ENCODE measurements around the gene CCDC8. TPM values are rescaled to one million over a fixed set of nuclear protein-coding genes. Genes with fewer than 3 reads are reported as not detected.

CCDC8 gene
- total RNA-seq, 1 experiment from 2014 or later = not detected

- Mint-ChIP-seq H3K4me1 (ENCODE audit: low read depth, unreplicated experiment) (no peaks in the 10 kb centered on the region), H3K36me3 (ENCODE audit: insufficient read depth, unreplicated experiment) (no peaks in the 10 kb centered on the region), H3K27me3 (ENCODE audit: unreplicated experiment) (peaks cover 73% of the 10 kb centered on the region), H3K27ac (ENCODE audit: unreplicated experiment) (no peak overlapping the region), H3K4me3 (ENCODE audit: low read depth, unreplicated experiment) (no peak overlapping the region), H3K9me3 (ENCODE audit: low read depth, unreplicated experiment) (peaks cover 5% of the 10 kb centered on the region)
- no peak for TF ChIP-seq CTCF (IDR thresholded peaks at IDR 0.05; ENCODE audit: unreplicated experiment)
- no TSS peak for BruUV-seq (replicated peaks)
- DNase-seq = no peak
- intact Hi-C loops (cut with micrococcal nuclease; ENCODE audit: unreplicated experiment) = no loop called here
- CTCF ChIA-PET = no interaction called here
Observed at GRCh38 chr19:46451352-46451751, 38.0 kb upstream of the CCDC8 start.

GRCh38 chr19:46450737-46451136 is 37.4 kb upstream of the CCDC8 start:
- CTCF ChIA-PET = no interaction called here
- H3K9me3 Mint-ChIP-seq (ENCODE audit: low read depth, unreplicated experiment) = peaks cover 5% of the 10 kb centered on the region
- no TSS peak for BruUV-seq (replicated peaks)

GRCh38 chr19:46449228-46449627 is 35.9 kb upstream of the CCDC8 start:
- peaks cover 62% of the 10 kb centered on the region for H3K27me3 Mint-ChIP-seq (ENCODE audit: unreplicated experiment)

More at GRCh38 chr19:46450737-46451136, 37.4 kb upstream of the CCDC8 start:
- no peak overlapping the region for H3K27ac Mint-ChIP-seq (ENCODE audit: unreplicated experiment)
- no peaks in the 10 kb centered on the region for H3K36me3 Mint-ChIP-seq (ENCODE audit: insufficient read depth, unreplicated experiment)
- intact Hi-C loops (cut with micrococcal nuclease; ENCODE audit: unreplicated experiment) = no loop called here
- DNase-seq = no peak
- no peak overlapping the region for H3K4me3 Mint-ChIP-seq (ENCODE audit: low read depth, unreplicated experiment)
- peaks cover 73% of the 10 kb centered on the region for H3K27me3 Mint-ChIP-seq (ENCODE audit: unreplicated experiment)
- TF ChIP-seq CTCF (IDR thresholded peaks at IDR 0.05; ENCODE audit: unreplicated experiment) = no peak
- H3K4me1 Mint-ChIP-seq (ENCODE audit: low read depth, unreplicated experiment) = no peaks in the 10 kb centered on the region

GRCh38 chr19:46448601-46449000 is 35.2 kb upstream of the CCDC8 start:
- Mint-ChIP-seq H3K9me3 (ENCODE audit: low read depth, unreplicated experiment) (peaks cover 5% of the 10 kb centered on the region), H3K27ac (ENCODE audit: unreplicated experiment) (no peak overlapping the region), H3K27me3 (ENCODE audit: unreplicated experiment) (peaks cover 56% of the 10 kb centered on the region), H3K36me3 (ENCODE audit: insufficient read depth, unreplicated experiment) (no peaks in the 10 kb centered on the region), H3K4me3 (ENCODE audit: low read depth, unreplicated experiment) (no peak overlapping the region), H3K4me1 (ENCODE audit: low read depth, unreplicated experiment) (no peaks in the 10 kb centered on the region)
- TF ChIP-seq CTCF (IDR thresholded peaks at IDR 0.05; ENCODE audit: unreplicated experiment) = no peak
- intact Hi-C loops (cut with micrococcal nuclease; ENCODE audit: unreplicated experiment) = no loop called here
- no peak for DNase-seq
- no TSS peak for BruUV-seq (replicated peaks)
- CTCF ChIA-PET = no interaction called here

More at GRCh38 chr19:46449228-46449627, 35.9 kb upstream of the CCDC8 start:
- Mint-ChIP-seq H3K27ac (ENCODE audit: unreplicated experiment) (no peak overlapping the region), H3K4me3 (ENCODE audit: low read depth, unreplicated experiment) (no peak overlapping the region), H3K36me3 (ENCODE audit: insufficient read depth, unreplicated experiment) (no peaks in the 10 kb centered on the region), H3K9me3 (ENCODE audit: low read depth, unreplicated experiment) (peaks cover 5% of the 10 kb centered on the region), H3K4me1 (ENCODE audit: low read depth, unreplicated experiment) (no peaks in the 10 kb centered on the region)
- BruUV-seq (replicated peaks) = no TSS peak
- CTCF ChIA-PET = interaction anchor here (0.7 kb wide), 1 partner anchor 24 kb away, joined by 3 read pairs; no protein-coding TSS in a partner anchor
- TF ChIP-seq CTCF (IDR thresholded peaks at IDR 0.05; ENCODE audit: unreplicated experiment) = no peak
- intact Hi-C loops (cut with micrococcal nuclease; ENCODE audit: unreplicated experiment) = no loop called here
- no peak for DNase-seq

All from Calu3 (cell line).